Suppressor macrophage treated with lipopolysaccharide for 1 hour (primary cell): ENCODE data around the gene LAPTM5.

Source experiments
- DNase-seq, 3 donors: peaks; one replicate each; pipeline ENCODE4 v3.0.0-alpha.2; 2020 to 2022

Gene LAPTM5

DNA sequence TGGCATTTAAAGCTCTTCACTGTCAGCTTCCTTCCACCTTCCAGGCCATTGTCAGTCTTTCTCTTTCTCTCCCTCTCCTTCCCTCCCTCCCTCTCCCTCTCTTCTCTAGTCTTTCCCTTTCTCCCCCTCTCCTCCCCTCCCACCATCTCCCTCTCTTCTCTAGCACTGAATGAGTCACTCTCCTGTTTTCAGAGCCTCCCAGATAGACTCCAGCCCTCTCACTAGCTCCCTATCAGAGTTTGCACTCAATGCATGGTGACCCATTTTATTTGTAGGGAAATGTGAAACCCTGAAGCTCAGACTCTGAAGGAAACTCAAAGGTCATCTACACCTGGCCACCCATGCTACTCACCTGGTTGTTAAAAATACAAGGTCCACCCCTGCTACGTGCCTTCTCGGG lies 29.8 kb downstream of the LAPTM5 start:
- no peak for DNase-seq

GRCh38 chr1:30726773-30727684 lies 30.5 kb downstream of the LAPTM5 start:
- no peak for DNase-seq

DNA sequence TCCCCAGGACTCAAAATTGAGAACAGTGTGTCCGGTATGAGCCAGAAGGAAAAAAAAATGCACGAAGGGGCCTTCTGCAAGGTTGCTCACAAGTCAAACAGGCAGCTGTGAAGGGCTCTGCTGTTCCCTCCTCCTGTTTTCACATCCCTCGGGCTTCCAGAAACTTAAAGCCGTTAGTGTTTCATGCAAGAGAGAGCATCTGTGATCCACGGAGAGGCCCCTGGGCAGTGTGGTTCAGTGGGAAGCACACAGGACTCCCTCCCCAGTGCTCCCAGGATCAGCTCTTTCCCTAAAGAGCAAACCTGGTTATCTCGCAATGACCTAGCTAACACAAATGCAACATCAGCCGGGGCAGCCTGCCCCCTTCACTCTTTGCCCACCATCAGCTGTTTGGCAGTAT lies 31.3 kb downstream of the LAPTM5 start:
- no peak for DNase-seq

DNA sequence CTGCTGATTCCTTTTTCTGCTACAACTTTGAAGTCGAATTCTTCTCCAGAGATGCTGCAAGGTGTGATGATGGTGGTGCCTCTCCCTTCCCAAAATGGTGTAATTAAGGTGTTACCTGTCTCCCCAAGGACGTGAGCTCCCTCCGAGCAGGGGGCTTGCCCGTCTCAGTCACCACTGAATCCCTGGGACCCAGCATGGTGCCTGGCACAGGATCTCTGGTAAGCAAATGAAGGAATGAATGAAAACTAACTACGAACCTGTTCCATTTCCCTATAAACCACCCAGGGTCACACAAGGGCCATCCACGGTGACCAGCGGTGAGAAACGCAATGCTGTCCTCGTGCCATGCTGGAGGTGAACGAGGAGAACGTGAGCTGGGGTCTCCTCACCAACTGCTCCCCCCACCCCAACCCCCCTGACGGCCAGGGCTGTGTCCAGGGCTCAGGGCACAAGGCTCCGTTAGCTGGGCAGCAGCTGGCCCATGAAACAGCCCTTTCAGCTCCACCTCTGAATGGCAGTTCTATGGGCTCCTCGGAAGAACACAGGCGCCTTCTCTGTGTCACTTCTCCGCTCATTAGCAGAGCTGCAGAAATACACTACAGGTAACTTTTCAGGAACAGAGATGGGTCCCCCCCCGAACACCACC lies 32.0 kb downstream of the LAPTM5 start:
- no peak for DNase-seq

DNA sequence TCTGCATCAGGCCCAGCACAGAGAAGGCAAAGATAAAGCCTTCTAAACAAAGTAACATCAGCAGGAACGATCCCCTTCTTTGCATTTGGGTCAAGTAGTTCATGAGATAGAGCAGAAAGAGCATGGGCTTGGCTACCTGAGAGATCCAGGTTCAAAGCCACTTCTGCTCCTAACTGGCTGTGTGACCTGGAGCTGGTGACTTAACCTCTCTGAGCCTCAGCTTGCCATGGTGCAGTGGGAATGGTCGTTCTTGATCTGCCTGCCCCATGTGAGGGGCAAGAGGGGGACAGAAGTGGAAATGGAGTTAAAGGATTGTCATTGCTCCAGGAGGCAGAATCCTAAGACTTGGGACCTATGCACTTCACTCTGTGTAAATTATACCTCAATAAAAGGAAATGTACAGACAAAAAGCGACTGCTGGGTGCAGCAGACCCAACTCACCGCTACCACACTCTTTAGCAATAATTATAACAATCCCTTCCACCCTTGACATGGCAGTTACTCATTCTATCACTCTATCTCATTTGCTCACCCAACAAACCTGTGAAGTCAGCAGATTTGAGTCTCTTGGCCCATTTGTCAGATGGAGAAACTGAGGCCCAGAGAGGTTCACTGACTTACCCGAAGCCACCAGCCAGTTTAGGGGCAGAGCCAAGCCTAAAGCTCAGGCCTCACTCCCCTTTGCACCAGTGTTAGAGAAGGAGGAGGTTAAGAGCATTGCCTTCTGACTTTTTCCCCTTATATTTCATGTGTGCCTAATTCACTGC lies 32.7 kb downstream of the LAPTM5 start:
- no peak for DNase-seq

- no peak for DNase-seq
Observed at GRCh38 chr1:30724175-30724574, 33.4 kb downstream of the LAPTM5 start.

DNA sequence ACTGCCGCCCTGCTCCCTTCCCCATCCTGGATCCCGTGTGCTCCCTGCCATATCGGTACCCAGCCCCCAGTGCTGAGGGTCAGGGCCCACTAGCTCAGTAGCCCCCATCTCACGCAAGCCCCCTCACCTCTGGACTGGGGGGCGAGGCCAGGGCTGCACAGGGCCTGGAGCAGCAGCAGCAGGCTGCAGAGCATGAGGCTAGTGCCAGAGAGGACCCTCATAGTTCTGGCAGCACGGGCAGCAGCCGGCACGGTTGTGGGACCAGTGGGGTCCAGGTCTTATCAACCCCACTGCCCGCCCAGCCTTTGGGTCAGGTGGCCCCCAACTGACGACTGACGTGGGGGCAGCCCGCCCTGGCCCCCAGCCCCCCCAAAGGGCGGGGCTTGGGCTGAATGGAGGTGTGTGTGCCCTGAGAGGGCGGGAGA lies 34.2 kb downstream of the LAPTM5 start, which contains the start of gene MATN1:
Gene MATN1 (minus strand): TSS at position 255 of the 425 bp plus-strand sequence. CDS start 34 bp downstream, at position 221.
- DNase-seq, result no peak

DNA sequence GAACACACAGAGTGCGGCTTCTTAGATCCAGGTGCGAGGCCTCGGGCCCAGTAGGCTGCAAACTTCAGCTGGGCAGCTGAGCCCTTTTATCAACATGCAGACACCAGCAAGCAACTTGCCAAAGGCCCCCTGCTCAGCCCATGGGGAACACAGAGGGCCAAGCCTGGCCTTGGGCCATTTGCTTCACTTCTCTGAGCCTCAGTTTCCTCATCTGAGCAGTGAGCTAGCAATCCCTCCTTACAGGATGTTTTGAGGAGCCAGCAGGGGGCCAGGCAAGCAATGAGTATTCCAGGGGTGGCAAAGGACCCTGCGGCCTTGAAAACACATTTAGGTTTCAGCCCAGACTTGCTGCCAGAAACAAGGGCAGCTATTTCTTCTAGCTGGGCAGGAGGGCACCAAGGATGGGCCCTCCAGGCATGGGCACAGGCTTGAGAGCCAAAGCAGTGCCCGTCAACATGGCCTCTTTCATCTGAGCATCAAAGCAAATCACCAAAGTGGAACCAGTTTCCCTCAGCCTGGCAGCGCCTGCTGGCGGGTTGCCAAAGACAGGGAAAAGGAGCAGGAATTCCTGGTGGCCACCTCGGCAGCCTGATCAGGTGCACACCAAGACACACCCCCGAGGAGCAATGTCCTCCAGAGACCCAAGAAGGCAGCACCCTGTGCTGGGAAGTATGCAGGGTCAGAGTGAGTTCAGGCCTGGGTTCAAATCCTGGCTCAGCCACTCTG lies 35.6 kb downstream of the LAPTM5 start:
- DNase-seq, result no peak

DNA sequence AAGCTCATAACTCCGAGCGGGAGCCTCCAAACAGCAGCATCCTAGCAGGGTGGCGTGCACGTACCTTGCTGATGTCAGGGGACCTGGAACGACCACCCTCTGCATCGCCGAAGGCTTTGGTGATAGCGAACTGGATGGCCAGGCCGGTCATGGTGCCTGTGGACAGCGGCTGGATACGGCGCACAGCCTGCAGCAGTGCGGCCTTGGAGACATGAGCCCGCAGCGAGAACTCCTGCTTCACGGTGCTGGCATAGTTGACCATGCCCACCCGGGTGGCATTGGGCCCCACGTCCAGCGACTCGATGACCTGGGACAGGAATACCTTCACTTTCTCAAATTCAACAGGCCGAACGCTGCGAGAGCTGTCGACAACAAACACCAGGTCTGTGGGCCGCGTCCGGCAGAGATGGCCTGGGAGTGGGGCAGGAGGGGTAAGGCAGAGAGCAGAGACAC lies 36.2 kb downstream of the LAPTM5 start:
- no peak for DNase-seq

GRCh38 chr1:30720271-30721223 lies 37.0 kb downstream of the LAPTM5 start:
- DNase-seq, result no peak

GRCh38 chr1:30719406-30720270 lies 37.9 kb downstream of the LAPTM5 start:
- peak; percentile 69 to 79 (median 79) for DNase-seq

DNA sequence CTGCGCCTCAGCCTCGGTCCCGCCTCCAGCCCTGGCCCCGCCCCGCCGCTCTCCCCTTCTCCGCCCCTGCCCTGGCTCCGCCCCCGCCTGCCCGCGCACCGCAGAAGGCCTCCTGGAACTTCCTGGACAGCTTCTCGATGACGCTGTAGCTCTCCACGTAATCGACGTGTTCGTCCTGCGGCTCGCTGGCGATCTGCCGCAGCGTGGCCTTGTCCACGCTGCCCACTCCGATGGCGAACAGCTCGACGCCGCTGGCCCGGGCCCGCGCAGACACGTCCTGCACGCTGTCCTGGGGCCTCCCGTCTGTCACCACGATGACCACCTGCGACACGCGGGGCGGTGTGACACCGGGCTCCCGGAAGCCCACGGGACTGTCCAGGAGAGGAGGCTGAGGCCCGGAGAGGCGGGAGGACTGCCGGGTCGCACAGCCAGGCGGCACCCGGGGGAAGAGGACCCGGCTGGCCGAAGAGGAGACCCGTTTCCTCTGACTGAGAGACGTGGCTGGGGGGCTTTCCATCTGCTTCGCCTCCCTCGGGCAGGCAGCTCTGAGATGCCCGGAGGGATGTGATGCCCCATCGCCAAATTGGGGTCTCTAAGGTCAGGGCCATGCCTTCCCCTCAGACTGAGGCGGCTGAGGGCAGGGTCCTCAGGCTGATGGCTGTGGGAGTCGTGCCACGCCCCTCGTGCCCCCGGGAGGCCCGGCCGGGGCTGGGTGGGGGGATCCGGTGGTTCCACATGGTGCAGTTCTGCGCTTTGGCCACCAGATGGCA lies 38.8 kb downstream of the LAPTM5 start:
- DNase-seq, result peak in 2 of 3 donors; percentile 31 to 99

DNA sequence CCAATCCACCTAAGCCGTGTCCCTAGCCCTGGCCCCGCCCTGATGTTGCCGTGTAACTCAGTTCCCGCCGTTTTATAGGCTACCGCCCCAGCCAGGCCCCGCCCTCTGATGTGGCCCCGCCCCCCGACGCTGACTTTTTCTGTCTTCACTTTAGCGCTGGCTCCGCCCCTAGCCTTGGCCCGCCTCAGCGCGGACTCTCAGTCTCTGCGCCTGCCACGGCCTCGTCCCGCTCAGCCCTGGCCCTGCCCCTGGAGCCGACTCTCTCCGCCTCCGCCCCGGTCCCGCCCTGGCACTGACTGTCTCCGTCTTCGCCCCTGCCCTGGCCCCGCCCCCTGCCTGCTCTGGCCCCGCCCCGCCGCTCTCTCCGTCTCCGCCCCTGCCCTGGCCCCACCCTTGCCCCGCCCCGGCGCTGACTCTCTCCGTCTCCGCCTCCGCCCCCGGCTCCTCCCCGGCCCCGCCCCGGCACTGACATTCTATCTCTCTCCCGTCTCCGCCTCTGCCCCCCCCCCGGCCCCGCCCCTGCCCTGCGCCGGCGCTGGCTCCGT lies 39.4 kb downstream of the LAPTM5 start:
- peak; percentile 99 to 100 (median 99) for DNase-seq

DNA sequence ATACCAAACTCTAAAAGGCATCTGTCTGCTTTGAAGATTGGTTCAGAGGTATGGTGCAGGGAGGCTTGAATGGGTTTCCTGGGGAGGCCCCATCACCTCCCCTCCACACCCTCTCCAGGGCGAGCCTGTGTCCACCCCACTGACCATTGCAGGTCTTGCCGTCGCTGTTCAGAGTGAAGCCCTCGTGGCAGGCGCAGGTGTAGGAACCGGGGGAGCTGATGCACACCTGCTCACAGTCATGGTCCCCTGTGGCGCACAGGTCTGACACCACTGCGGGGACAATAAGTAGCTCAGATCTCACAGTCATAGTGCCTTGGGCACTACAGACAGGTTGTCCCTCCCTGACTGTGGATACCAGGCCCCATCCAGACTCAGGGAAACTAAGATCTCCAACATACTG lies 40.9 kb downstream of the LAPTM5 start:
- no peak for DNase-seq

DNA sequence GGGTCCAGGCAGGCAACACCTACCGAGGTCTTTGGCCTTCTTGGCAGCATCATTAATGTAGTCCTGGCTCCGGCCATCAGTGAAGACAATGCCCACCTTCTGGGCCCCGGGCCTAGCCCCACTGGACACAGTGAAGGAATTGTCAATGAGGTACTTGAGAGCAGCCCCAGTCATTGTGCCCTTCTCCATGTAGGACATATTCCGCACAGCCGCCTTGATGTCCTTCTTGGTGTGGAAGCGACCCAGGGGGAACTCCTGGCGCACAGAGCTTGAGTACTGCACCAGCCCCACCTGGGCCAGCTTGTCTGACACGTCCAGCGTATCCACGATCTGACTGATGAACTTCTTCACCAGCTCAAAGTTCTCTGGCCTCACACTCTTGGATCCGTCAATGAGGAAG lies 41.7 kb downstream of the LAPTM5 start:
- no peak for DNase-seq

DNA sequence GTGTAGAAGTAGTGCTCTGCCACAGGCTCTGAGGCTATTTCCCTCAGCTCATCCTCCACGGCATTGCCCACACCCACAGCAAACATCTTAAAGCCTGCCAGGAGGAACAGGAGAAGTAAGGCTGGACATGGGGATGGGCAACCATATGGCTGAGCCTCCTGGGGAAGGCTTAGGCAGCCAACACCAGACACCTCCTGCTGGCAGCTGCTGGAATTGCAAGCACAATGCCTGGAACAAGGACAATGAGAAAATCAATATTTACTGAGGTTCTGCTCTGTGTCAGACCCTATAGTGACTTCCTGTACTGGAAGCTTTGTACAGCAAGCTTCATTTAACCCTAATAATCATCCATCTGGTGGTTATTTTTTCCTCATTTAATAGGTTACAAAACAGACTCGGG lies 42.4 kb downstream of the LAPTM5 start:
- peak in 2 of 3 donors; percentile 23 to 32 for DNase-seq

- no peak for DNase-seq
Observed at GRCh38 chr1:30714536-30715090, 43.0 kb downstream of the LAPTM5 start.

- DNase-seq, result no peak
Observed at GRCh38 chr1:30714025-30714424, 43.5 kb downstream of the LAPTM5 start.

DNA sequence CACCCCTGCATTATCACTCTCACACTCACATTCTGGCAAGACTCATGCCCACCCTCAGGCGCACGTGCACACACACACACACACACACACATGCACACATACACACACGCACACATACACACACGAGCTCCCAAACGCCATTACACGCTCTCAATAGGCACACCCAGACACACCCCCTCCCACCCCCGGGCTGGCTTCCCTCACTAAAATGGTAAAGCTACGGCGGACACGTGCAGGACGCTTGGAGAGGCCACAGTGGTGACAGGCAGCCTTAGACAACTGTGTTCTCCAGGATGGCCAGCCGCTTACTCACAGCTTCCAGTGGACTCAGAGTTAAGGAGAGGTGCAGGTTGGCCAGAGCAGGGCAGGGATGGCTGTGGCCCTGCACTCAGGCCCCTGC lies 44.3 kb downstream of the LAPTM5 start:
- no peak for DNase-seq
